ENCODE measurements around the gene KCNF1. TPM values are rescaled to one million over a fixed set of nuclear protein-coding genes. Genes with fewer than 3 reads are reported as not detected.
"Not testable (repeated sequence)": the region's sequence is repeated elsewhere in the genome, so short reads cannot be mapped to it uniquely, and the experiment has no call there.

KCNF1 gene
- total RNA-seq, 1 experiment from 2014 or later: 0.52 TPM

GRCh38 chr2:10957391-10957790, 45.7 kb downstream of the KCNF1 start:
- Histone ChIP-seq H3K9me2 (ENCODE audit: insufficient read depth) (no peaks in the 10 kb centered on the region), H3K36me3 (ENCODE audit: control insufficient read depth in 1 of 2, insufficient read depth in 2 of 2, low read length in 2 of 2) (no peaks in the 10 kb centered on the region), H3K4me1 (ENCODE audit: control insufficient read depth in 1 of 2, insufficient read depth in 2 of 2, low read length in 2 of 2) (peaks cover 0 to 6% of the 10 kb centered on the region in 2 experiments; a peak in 1 of 4 replicates), H3K4me3 (replicated peaks in 1 of 2; ENCODE audit: low read depth in 1 of 2, low read length in 2 of 2) (no peak overlapping the region), H3K4me2 (ENCODE audit: low read length) (no peak overlapping the region), H4K20me1 (ENCODE audit: insufficient read depth) (no peaks in the 10 kb centered on the region), H3K79me2 (ENCODE audit: insufficient read depth, low read length) (no peaks in the 10 kb centered on the region), H3K27ac (ENCODE audit: low read depth, low read length) (no peak overlapping the region), H2AFZ (ENCODE audit: low read depth, low read length, poor library complexity, severe bottlenecking) (no peak overlapping the region), H3K27me3 (ENCODE audit: insufficient read depth, low read length) (no peaks in the 10 kb centered on the region), H3K9ac (ENCODE audit: low read length) (no peak overlapping the region), H3K9me3 (ENCODE audit: control insufficient read depth in 1 of 2, insufficient read depth in 1 of 2, low read depth in 1 of 2, low read length in 2 of 2) (0 out of 4 replicates have a peak, but pooled peaks cover 0 to 4% of the 10 kb centered on the region in 2 experiments)
- ATAC-seq: no peak
- CTCF ChIA-PET: no interaction called here
- BruUV-seq (replicated peaks): no TSS peak
- POLR2A ChIA-PET: no interaction called here
- intact Hi-C loops (cut with micrococcal nuclease): no loop called here
- TF ChIP-seq RAD21 (IDR thresholded peaks at IDR 0.05; ENCODE audit: low read depth) (no peak), YY1 (IDR thresholded peaks at IDR 0.05; ENCODE audit: extremely low read depth, insufficient replicate concordance, low read depth, low read length) (no peak), CTCF (IDR thresholded peaks at IDR 0.05 in 2 of 3, conservative IDR thresholded peaks at IDR 0.05 in 1 of 3; ENCODE audit: borderline replicate concordance in 1 of 3, insufficient read depth in 1 of 3, low read depth in 2 of 3, low read length in 2 of 3) (no peak), SP1 (IDR thresholded peaks at IDR 0.05; ENCODE audit: low read depth) (no peak), EZH2 (IDR thresholded peaks at IDR 0.05) (no peak), CEBPB (IDR thresholded peaks at IDR 0.05; ENCODE audit: low read depth) (no peak), ZFX (IDR thresholded peaks at IDR 0.05) (no peak), EGR1 (IDR thresholded peaks at IDR 0.05; ENCODE audit: low read depth) (no peak), TCF7L2 (IDR thresholded peaks at IDR 0.05; ENCODE audit: borderline replicate concordance, extremely low read depth, insufficient read depth, insufficient read length) (no peak), ELF1 (IDR thresholded peaks at IDR 0.05; ENCODE audit: borderline replicate concordance, low read depth) (no peak), POLR2A (IDR thresholded peaks at IDR 0.05; ENCODE audit: borderline replicate concordance, extremely low read depth, insufficient read depth, insufficient read length) (no peak), SIN3A (IDR thresholded peaks at IDR 0.05; ENCODE audit: low read depth) (no peak), SRF (IDR thresholded peaks at IDR 0.05; ENCODE audit: low read depth) (no peak), JUND (IDR thresholded peaks at IDR 0.05) (no peak)
- TF ChIP-seq, protein P1, sequence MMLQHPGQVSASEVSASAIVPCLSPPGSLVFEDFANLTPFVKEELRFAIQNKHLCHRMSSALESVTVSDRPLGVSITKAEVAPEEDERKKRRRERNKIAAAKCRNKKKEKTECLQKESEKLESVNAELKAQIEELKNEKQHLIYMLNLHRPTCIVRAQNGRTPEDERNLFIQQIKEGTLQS (IDR thresholded peaks at IDR 0.05): no peak
- TF ChIP-seq, protein P2, sequence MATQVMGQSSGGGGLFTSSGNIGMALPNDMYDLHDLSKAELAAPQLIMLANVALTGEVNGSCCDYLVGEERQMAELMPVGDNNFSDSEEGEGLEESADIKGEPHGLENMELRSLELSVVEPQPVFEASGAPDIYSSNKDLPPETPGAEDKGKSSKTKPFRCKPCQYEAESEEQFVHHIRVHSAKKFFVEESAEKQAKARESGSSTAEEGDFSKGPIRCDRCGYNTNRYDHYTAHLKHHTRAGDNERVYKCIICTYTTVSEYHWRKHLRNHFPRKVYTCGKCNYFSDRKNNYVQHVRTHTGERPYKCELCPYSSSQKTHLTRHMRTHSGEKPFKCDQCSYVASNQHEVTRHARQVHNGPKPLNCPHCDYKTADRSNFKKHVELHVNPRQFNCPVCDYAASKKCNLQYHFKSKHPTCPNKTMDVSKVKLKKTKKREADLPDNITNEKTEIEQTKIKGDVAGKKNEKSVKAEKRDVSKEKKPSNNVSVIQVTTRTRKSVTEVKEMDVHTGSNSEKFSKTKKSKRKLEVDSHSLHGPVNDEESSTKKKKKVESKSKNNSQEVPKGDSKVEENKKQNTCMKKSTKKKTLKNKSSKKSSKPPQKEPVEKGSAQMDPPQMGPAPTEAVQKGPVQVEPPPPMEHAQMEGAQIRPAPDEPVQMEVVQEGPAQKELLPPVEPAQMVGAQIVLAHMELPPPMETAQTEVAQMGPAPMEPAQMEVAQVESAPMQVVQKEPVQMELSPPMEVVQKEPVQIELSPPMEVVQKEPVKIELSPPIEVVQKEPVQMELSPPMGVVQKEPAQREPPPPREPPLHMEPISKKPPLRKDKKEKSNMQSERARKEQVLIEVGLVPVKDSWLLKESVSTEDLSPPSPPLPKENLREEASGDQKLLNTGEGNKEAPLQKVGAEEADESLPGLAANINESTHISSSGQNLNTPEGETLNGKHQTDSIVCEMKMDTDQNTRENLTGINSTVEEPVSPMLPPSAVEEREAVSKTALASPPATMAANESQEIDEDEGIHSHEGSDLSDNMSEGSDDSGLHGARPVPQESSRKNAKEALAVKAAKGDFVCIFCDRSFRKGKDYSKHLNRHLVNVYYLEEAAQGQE (IDR thresholded peaks at IDR 0.05; ENCODE audit: low read depth): no peak
- RAD21 ChIA-PET (ENCODE audit: low non-redundant PET in 1 of 2, low total read pairs in 2 of 2, uncharacterized antibody in 2 of 2, unreplicated experiment in 2 of 2): no interaction called here
- no peak for DNase-seq (ENCODE audit: low read depth, low spot score)

DNA sequence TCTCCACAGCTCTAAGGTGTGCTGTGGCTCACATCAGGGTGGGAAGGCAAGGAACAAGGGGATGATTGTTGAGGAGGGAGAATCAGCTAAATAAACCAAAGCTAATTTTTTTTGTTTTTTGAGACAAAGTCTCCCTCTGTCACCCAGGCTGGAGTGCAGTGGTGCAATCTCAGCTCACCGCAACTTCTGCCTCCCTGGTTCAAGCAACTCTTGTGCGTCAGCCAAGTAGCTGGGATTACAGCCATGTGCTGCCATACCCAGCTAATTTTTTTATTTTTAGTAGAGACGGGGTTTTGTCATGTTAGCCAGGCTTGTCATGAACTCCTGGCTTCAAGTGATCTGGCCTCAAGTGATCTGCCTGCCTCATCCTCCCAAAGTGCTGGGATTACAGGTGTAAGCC, 46.7 kb downstream of the KCNF1 start:
- ATAC-seq; BruUV-seq (replicated peaks); POLR2A ChIA-PET; H3K4me1 ChIP-seq (ENCODE audit: control insufficient read depth in 1 of 2, insufficient read depth in 2 of 2, low read length in 2 of 2); H4K20me1 ChIP-seq (ENCODE audit: insufficient read depth); H3K27me3 ChIP-seq (ENCODE audit: insufficient read depth, low read length); H3K79me2 ChIP-seq (ENCODE audit: insufficient read depth, low read length); H3K9me3 ChIP-seq (ENCODE audit: control insufficient read depth in 1 of 2, insufficient read depth in 1 of 2, low read depth in 1 of 2, low read length in 2 of 2); H2AFZ ChIP-seq (ENCODE audit: low read depth, low read length, poor library complexity, severe bottlenecking); H3K27ac ChIP-seq (ENCODE audit: low read depth, low read length); H3K4me3 ChIP-seq (replicated peaks in 1 of 2; ENCODE audit: low read depth in 1 of 2, low read length in 2 of 2); H3K9ac ChIP-seq (ENCODE audit: low read length); H3K9me2 ChIP-seq (ENCODE audit: insufficient read depth); intact Hi-C loops (cut with micrococcal nuclease); H3K4me2 ChIP-seq (ENCODE audit: low read length); RAD21 ChIA-PET (ENCODE audit: low non-redundant PET in 1 of 2, low total read pairs in 2 of 2, uncharacterized antibody in 2 of 2, unreplicated experiment in 2 of 2); CTCF ChIA-PET; DNase-seq (ENCODE audit: low read depth, low spot score); H3K36me3 ChIP-seq (ENCODE audit: control insufficient read depth in 1 of 2, insufficient read depth in 2 of 2, low read length in 2 of 2): not testable (repeated sequence)

Measured in HCT116 (cell line).